Measurements from ENCODE around the gene MYT1.

GRCh38 chr20:64183313-64183712 lies 19.1 kb downstream of the MYT1 start:
- TF ChIP-seq PHF8 (CRISPR knock-in tag; IDR thresholded peaks at IDR 0.05) (no peak), CTCF (CRISPR knock-in tag; IDR thresholded peaks at IDR 0.05) (no peak), CREB1 (IDR thresholded peaks at IDR 0.05) (no peak), CREB1 (CRISPR knock-in tag; IDR thresholded peaks at IDR 0.05) (no peak), KDM5A (IDR thresholded peaks at IDR 0.05; ENCODE audit: borderline replicate concordance, low read length) (no peak), TCF7L2 (IDR thresholded peaks at IDR 0.05; ENCODE audit: low read depth, low read length) (no peak)

Data from HepG2 (cell line).